B cell (primary cell): ENCODE measurements around the gene CLEC1B. TPM values are rescaled to one million over a fixed set of nuclear protein-coding genes. Genes with fewer than 3 reads are reported as not detected.

Experiments used
- ATAC-seq: fragments of 200-7000 bp; cut with Tn5 transposase; one replicate; pipeline ENCODE4 v1.10.0; 2021; ENCODE audit warnings: low read depth, mild to moderate bottlenecking, moderate number of reproducible peaks, moderate library complexity
- CTCF ChIA-PET: fragments of 350-600 bp; sonication (Branson Sonifier 250); formaldehyde crosslinking; loops from one replicate; lab custom pipeline; 2021; ENCODE audit warnings: antibody characterized with exemption, inconsistent platforms; lab: Charles Lee
- POLR2A ChIA-PET: fragments of 350-600 bp; sonication (Branson Sonifier 250); formaldehyde crosslinking; loops from one replicate; lab custom pipeline; 2021; ENCODE audit warnings: antibody characterized with exemption; lab: Charles Lee
- DNase-seq: peaks from one replicate; pipeline ENCODE4 v3.0.0; 2013
- H2AFZ ChIP-seq: 2 replicates; pipeline ENCODE4 v1.6.1; 2012; ENCODE audit warnings: mild to moderate bottlenecking, low read depth, low read length; ENCODE audit not compliant: insufficient read depth, poor library complexity, severe bottlenecking
- H3K27ac ChIP-seq, 2 donors: 1 replicate in 1 of 2; 2 replicates in 1 of 2; pipeline ENCODE4 v1.5.1; 2012 to 2013; ENCODE audit warnings: low read length in 2 of 2, mild to moderate bottlenecking in 2 of 2, moderate library complexity in 1 of 2
- H3K27me3 ChIP-seq, 4 experiments: fragments of 200-600 bp in 1 of 4; sonication (generic) in 1 of 4; replicated peaks in 1 of 4; 1 replicate in 2 of 4; 2 replicates in 2 of 4; pipeline versions ENCODE4 v1.6.1 to v1.7.0; 2013 to 2016; ENCODE audit warnings: low read length in 3 of 4, mild to moderate bottlenecking in 2 of 4, mixed read lengths in 1 of 4, moderate library complexity in 1 of 4; ENCODE audit not compliant: insufficient read depth in 4 of 4, control insufficient read depth in 3 of 4; ENCODE audit errors: control extremely low read depth in 1 of 4
- H3K36me3 ChIP-seq, 2 experiments: replicated peaks in 1 of 2; 1 replicate in 1 of 2; 2 replicates in 1 of 2; pipeline versions ENCODE4 v1.6.1 to v1.7.1; 2013; ENCODE audit warnings: low read length in 1 of 2; ENCODE audit not compliant: insufficient read depth in 2 of 2, control insufficient read depth in 1 of 2; ENCODE audit errors: control extremely low read depth in 1 of 2, extremely low read depth in 1 of 2
- H3K4me1 ChIP-seq, 2 donors: fragments of 200-600 bp in 1 of 2; sonication (generic) in 1 of 2; 1 replicate in 1 of 2; 2 replicates in 1 of 2; pipeline versions ENCODE4 v1.5.1 to v1.6.1; 2013 to 2017; ENCODE audit warnings: low read length in 2 of 2; ENCODE audit not compliant: control insufficient read depth in 2 of 2, insufficient read depth in 2 of 2
- H3K4me2 ChIP-seq: replicated peaks from 2 replicates; pipeline ENCODE3; 2012; ENCODE audit warnings: mild to moderate bottlenecking, low read depth, low read length; ENCODE audit not compliant: poor library complexity, severe bottlenecking
- H3K4me3 ChIP-seq, 5 experiments: fragments of 200-600 bp in 1 of 5; sonication (generic) in 1 of 5; 1 replicate in 3 of 5; 2 replicates in 2 of 5; pipeline versions ENCODE4 v1.5.1 to v1.7.0; 2011 to 2016; ENCODE audit warnings: low read length in 4 of 5, mild to moderate bottlenecking in 4 of 5, low read depth in 2 of 5, control low read depth in 1 of 5, moderate library complexity in 1 of 5; ENCODE audit not compliant: insufficient read depth in 1 of 5; ENCODE audit errors: control extremely low read depth in 1 of 5, extremely low read depth in 1 of 5
- H3K79me2 ChIP-seq: fragments of 200-600 bp; sonication (generic); one replicate; pipeline ENCODE4 v1.6.0; 2016; ENCODE audit warnings: low read length; ENCODE audit not compliant: control insufficient read depth, insufficient read depth
- H3K9ac ChIP-seq: fragments of 200-600 bp; sonication (generic); 2 replicates; pipeline ENCODE4 v1.6.1; 2017; ENCODE audit warnings: mild to moderate bottlenecking, low read length, moderate library complexity
- H3K9me3 ChIP-seq, 3 donors: one replicate each; pipeline versions ENCODE4 v1.6.1 to v1.7.1; 2013; ENCODE audit warnings: low read length in 2 of 3; ENCODE audit not compliant: control insufficient read depth in 2 of 3, insufficient read depth in 1 of 3; ENCODE audit errors: control extremely low read depth in 1 of 3
- H4K20me1 ChIP-seq: 2 replicates; pipeline ENCODE4 v1.6.0; 2012; ENCODE audit warnings: mild to moderate bottlenecking, low read length; ENCODE audit not compliant: insufficient read depth, control insufficient read depth, poor library complexity, severe bottlenecking
- H3K27ac Mint-ChIP-seq: one replicate; pipeline ENCODE4 v1.8.0; 2021; ENCODE audit warnings: mixed read lengths
- H3K27me3 Mint-ChIP-seq: one replicate; pipeline ENCODE4 v1.8.0; 2021; ENCODE audit warnings: mixed read lengths
- H3K4me1 Mint-ChIP-seq: one replicate; pipeline ENCODE4 v1.8.0; 2021; ENCODE audit warnings: mixed read lengths
- H3K4me3 Mint-ChIP-seq: one replicate; pipeline ENCODE4 v1.8.0; 2021; ENCODE audit warnings: mixed read lengths
- H3K9me3 Mint-ChIP-seq: one replicate; pipeline ENCODE4 v1.8.0; 2022; ENCODE audit warnings: mixed read lengths; ENCODE audit not compliant: insufficient read depth
- EZH2 ChIP-seq: IDR thresholded peaks from 2 replicates; pipeline ENCODE4 v1.6.1; 2012; ENCODE audit warnings: borderline replicate concordance, low read depth, mild to moderate bottlenecking, moderate library complexity, low read length; ENCODE audit not compliant: insufficient read depth, poor library complexity, severe bottlenecking
- WGBS: methylation state at CpG from one replicate; pipeline ENCODE4 v1.1.5; 2013; ENCODE audit warnings: missing lambda C conversion rate; ENCODE audit not compliant: insufficient coverage; 5-methylcytosine and 5-hydroxymethylcytosine counted together
- intact Hi-C: fragments of 100-400 bp; cut with micrococcal nuclease; formaldehyde crosslinking; loops from one replicate; pipeline ENCODE4 v1.10.0; 2022
- polyA plus RNA-seq: library from polyadenylated mRNA; depleted of rRNA; stranded (reverse); fragments of >200 nt; gene quantifications from 2 replicates; pipeline ENCODE4 v1.2.3, GENCODE V29; 2012
- total RNA-seq, 2 donors: library from RNA; stranded (reverse); fragments of 120-200 nt in 1 of 2; gene quantifications; 1 replicate in 1 of 2; 2 replicates in 1 of 2; pipeline versions ENCODE4 v1.2.3 to v1.2.4, GENCODE V29; 2013 to 2022
- TF ChIP-seq, protein P1 (sequence below): fragments of 200-600 bp; IDR thresholded peaks from one replicate; pipeline ENCODE4 v1.8.0; 2022; ENCODE audit warnings: antibody characterized with exemption, mild to moderate bottlenecking

CLEC1B gene
- total and polyA plus RNA-seq, 2 donors (not counting 1 experiment from before 2014, with no cell fraction given) = not detected

DNA sequence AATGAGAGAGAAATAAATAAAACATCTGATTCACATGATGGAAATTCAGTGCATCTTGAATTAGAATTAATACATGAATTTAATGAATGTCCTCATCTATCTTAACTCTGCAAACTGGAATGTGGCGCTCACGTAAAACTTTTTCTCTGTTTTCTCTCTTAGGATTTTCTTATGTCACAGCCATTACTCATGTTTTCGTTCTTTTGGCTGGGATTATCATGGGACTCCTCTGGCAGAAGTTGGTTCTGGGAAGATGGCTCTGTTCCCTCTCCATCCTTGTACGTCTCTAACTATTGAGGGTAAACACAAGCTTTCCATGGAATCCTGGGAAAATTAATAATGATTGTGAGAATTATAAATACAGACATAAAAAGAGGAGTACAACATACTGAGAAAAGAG, 16.5 kb upstream of the CLEC1B start:
- no peaks in the 10 kb centered on the region for H4K20me1 ChIP-seq
- ATAC-seq (no peak), DNase-seq (no peak)
- no peaks in the 10 kb centered on the region for H3K79me2 ChIP-seq
- no peak overlapping the region for H3K27ac Mint-ChIP-seq
- H3K27me3 Mint-ChIP-seq = peaks cover 35% of the 10 kb centered on the region
- H3K9ac ChIP-seq = no peak overlapping the region
- H3K4me3 Mint-ChIP-seq = no peak overlapping the region
- no peaks in the 10 kb centered on the region for H3K4me1 ChIP-seq
- CTCF ChIA-PET = no interaction called here
- H3K9me3 Mint-ChIP-seq = no peaks in the 10 kb centered on the region
- H3K27me3 ChIP-seq = peaks cover 0 to 4% (median 2%) of the 10 kb centered on the region in 4 experiments
- no peaks in the 10 kb centered on the region for H3K36me3 ChIP-seq
- POLR2A ChIA-PET = no interaction called here
- no peak overlapping the region for H3K4me3 ChIP-seq
- no peaks in the 10 kb centered on the region for H3K4me1 Mint-ChIP-seq
- no CpG with 5 or more reads among the region's 4 CpGs for WGBS
- intact Hi-C loops = no loop called here
- H3K27ac ChIP-seq = no peak overlapping the region
- no peak overlapping the region for H3K4me2 ChIP-seq
- H2AFZ ChIP-seq = no peak overlapping the region
- H3K9me3 ChIP-seq = peaks cover 0 to 1% (median 0%) of the 10 kb centered on the region in 3 donors
- TF ChIP-seq, protein P1, sequence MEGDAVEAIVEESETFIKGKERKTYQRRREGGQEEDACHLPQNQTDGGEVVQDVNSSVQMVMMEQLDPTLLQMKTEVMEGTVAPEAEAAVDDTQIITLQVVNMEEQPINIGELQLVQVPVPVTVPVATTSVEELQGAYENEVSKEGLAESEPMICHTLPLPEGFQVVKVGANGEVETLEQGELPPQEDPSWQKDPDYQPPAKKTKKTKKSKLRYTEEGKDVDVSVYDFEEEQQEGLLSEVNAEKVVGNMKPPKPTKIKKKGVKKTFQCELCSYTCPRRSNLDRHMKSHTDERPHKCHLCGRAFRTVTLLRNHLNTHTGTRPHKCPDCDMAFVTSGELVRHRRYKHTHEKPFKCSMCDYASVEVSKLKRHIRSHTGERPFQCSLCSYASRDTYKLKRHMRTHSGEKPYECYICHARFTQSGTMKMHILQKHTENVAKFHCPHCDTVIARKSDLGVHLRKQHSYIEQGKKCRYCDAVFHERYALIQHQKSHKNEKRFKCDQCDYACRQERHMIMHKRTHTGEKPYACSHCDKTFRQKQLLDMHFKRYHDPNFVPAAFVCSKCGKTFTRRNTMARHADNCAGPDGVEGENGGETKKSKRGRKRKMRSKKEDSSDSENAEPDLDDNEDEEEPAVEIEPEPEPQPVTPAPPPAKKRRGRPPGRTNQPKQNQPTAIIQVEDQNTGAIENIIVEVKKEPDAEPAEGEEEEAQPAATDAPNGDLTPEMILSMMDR = no peak
- no peak for TF ChIP-seq EZH2

DNA sequence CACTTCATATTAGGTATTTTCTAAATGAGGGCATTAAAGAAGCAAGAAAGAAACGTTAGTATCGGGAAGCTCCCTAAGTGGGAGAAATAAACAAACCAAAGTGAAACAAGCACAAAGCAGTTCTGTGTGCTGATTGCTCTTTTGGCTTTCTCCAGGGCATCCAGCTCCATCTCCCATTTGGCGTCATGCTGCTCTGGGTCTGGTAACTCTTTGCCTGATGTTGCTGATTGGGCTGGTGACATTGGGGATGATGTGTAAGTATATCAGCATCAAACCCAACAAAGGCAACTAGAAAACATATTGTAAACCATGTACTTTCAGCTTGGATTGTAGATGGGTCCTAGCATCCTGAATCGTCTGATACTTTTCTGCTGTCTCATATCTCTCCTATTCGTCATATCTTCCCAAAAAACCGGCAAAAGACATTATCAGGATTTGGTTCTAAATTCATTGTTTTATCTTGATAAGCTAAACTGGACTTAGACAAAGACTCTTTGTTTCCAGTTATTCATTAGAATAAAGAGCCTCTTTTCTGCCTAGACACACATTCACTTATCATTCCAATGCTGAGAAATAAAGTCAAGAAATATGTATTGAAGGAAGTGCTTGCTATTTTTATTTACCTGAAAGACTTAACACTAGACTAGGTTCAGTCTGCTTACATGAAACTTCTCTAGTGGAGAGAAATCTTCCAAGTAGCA, 13.9 kb upstream of the CLEC1B start:
- H3K9me3 Mint-ChIP-seq = no peaks in the 10 kb centered on the region
- POLR2A ChIA-PET = no interaction called here
- intact Hi-C loops = no loop called here

More for the DNA sequence above, 13.9 kb upstream of the CLEC1B start:
- Histone ChIP-seq H3K9ac (no peak overlapping the region), H3K9me3 (peaks cover 0 to 1% (median 0%) of the 10 kb centered on the region in 3 donors), H3K27me3 (peaks cover 0 to 5% (median 2%) of the 10 kb centered on the region in 4 experiments), H3K4me3 (no peak overlapping the region), H3K27ac (no peak overlapping the region), H3K4me2 (no peak overlapping the region), H4K20me1 (no peaks in the 10 kb centered on the region), H2AFZ (no peak overlapping the region), H3K4me1 (no peaks in the 10 kb centered on the region), H3K79me2 (no peaks in the 10 kb centered on the region), H3K36me3 (no peaks in the 10 kb centered on the region)
- H3K4me3 Mint-ChIP-seq = no peak overlapping the region
- no peaks in the 10 kb centered on the region for H3K4me1 Mint-ChIP-seq
- H3K27me3 Mint-ChIP-seq = peaks cover 47% of the 10 kb centered on the region
- CTCF ChIA-PET = interaction anchor here (0.9 to 1.4 kb wide), 2 partner anchors 9 to 73 kb away, joined by 4 to 5 read pairs; no protein-coding TSS in a partner anchor
- DNase-seq (no peak), ATAC-seq (no peak)
- 100% methylated on average over 2 of the region's 6 CpGs for WGBS
- TF ChIP-seq, protein P1 = no peak
- TF ChIP-seq EZH2 = no peak
- H3K27ac Mint-ChIP-seq = no peak overlapping the region
